CD4-positive, alpha-beta T cell treated with Interleukin-6 for 4 hours (primary cell): ENCODE results near the gene LRRC17.
"Not testable (repeated sequence)": the region's sequence is repeated elsewhere in the genome, so short reads cannot be mapped to it uniquely, and the experiment has no call there.

Experiments
- DNase-seq: peaks from one replicate; pipeline ENCODE4 v3.0.0-alpha.2; 2020; ENCODE audit warnings: mixed read lengths

The LRRC17 gene

DNA sequence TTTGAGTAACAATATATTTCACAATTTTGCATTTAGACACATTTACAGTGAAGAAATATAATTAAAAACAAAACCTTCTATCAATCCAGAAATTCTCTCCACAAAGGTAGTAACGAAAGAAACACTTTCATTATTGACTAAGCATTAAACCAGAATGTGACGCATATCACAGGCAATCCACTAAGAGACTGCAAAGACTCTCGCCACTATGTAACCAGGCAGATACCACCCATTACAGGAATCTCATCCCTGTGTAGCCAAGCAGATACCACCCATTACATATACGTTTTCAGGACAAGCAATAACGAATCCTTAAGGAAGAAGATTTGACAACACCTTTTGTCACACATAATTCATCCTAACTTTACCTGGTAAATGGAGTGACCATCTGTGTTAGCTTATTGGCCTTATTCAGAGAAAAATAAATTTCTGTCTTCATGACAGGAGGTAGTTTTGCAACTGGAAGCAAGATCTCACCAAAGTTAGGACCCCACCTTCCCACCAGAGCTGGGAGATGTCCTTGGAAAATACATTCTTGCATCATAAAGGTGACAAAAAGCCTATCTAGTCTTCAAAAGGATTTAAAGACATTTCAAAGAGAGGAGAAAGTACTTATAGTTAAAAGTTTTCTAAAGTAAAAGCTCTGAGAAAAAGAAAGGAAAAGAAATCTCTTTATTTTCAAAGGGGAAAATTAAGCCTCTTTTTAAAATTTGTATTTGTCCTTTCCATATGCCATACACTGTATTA lies 30.8 kb downstream of the LRRC17 start:
- no peak for DNase-seq

DNA sequence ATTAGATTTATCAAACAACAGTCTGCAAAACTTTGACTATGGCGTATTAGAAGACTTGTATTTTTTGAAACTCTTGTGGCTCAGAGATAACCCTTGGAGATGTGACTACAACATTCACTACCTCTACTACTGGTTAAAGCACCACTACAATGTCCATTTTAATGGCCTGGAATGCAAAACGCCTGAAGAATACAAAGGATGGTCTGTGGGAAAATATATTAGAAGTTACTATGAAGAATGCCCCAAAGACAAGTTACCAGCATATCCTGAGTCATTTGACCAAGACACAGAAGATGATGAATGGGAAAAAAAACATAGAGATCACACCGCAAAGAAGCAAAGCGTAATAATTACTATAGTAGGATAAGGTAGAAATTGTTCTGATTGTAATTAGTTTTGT lies 31.4 kb downstream of the LRRC17 start:
- DNase-seq, result no peak

DNA sequence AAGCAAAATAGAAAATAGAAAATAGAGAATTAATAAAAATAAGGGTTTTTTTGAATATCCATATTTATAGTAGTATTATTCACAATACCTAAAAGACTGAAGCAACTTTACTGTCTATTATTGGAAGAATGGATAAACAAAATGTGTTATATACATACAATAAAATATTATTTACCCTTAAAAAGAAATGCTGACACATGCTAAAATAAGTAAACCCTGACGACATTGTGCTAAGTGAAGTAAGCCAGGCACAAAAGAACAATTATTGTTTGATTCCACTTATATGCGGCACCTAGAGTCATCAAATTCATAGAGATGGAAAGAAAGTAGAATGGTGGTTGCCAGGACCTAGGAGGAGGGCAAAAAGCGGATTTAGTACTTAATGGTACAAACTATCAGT lies 39.0 kb downstream of the LRRC17 start:
- no peak for DNase-seq

DNA sequence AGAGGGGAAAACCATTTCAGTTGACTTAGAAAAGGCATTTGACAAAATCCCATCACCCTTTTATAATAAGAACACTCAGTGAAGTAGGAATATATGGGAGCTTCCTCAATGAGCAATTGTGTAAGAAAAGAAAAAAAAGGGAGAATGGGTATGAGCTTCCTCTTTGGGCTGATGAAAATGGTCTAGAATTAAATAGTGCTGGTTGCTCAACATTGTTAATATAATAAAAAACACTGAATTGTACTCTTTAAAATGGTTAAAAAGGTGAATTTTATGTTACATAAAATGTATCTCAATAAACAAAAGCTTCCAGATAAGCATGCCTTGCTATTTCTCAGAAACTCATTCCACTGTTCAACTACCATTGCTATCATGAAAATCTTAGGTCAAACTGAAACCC lies 40.6 kb downstream of the LRRC17 start:
- no peak for DNase-seq

DNA sequence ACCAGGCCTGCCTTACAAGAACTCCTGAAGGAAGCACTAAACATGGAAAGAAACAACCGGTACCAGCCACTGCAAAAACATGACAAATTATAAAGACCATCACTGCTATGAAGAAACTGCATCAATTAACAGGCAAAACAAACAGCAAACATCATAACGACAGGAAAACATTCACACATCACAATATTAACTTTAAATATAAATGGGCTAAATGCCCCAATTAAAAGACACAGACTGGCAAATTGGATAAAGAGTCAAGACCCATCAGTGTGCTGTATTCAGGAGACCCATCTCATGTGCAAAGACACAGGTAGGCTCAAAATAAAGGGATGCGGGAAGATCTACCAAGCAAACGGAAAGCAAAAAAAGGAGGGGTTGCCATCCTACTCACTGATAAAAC lies 41.6 kb downstream of the LRRC17 start:
- not testable (repeated sequence) for DNase-seq

DNA sequence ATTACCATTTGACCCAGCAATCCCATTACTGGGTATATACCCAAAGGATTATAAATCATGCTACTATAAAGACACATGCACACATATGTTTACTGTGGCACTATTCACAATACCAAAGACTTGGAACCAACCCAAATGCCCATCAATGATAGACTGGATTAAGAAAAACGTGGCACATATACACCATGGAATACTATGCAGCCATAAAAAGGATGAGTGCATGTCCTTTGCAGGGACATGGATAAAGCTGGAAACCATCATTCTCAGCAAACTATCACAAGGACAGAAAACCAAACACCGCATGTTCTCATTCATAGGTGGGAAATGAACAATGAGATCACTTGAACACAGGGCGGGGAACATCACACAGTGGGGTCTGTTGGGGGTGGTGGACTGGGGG lies 45.2 kb downstream of the LRRC17 start:
- DNase-seq, result not testable (repeated sequence)

DNA sequence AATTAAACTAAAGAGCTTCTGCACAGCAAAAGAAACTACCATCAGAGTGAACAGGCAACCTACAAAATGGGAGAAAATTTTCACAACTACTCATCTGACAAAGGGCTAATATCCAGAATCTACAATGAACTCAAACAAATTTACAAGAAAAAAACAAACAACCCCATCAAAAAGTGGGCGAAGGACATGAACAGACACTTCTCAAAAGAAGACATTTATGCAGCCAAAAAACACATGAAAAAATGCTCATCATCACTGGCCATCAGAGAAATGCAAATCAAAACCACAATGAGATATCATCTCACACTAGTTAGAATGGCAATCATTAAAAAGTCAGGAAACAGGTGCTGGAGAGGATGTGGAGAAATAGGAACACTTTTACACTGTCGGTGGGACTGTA lies 49.2 kb downstream of the LRRC17 start:
- DNase-seq, result not testable (repeated sequence)

DNA sequence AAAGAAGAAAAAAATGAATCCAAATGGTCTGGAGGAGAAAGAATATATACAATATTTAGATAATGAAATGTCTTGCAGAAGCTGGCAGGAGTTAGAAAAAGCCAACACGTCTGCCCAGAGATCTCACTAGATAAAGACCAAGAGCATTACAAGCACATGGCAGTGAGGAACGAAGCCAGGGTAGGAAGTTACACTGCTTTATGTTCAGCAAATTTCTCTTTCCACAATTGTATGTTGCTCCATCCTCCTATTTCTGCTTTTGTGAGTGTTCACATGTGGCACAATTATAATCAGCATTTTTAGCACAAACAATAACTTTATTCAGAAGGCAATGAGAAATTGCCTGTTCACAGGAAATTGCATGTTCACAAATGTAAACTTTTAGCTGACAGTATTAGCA lies 53.7 kb downstream of the LRRC17 start:
- DNase-seq, result no peak

DNA sequence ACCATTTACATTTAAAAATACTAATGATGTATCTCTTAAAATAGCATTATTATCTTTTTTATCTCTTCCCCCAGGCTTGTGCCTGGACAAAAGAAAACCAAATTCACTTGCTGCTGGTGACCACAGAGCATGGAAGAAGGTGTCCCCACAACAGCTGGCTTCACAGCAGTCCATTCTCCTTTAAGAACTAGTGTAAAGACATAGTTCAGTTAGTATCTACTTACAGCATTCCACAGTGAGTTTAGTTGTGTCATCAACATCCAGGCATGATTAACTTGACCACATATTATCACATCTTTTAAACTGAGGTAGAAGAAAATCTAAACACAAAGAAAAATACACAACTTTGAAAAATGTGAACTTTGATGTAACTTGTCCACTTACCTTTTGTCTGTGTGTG lies 55.0 kb downstream of the LRRC17 start:
- DNase-seq, result no peak

DNA sequence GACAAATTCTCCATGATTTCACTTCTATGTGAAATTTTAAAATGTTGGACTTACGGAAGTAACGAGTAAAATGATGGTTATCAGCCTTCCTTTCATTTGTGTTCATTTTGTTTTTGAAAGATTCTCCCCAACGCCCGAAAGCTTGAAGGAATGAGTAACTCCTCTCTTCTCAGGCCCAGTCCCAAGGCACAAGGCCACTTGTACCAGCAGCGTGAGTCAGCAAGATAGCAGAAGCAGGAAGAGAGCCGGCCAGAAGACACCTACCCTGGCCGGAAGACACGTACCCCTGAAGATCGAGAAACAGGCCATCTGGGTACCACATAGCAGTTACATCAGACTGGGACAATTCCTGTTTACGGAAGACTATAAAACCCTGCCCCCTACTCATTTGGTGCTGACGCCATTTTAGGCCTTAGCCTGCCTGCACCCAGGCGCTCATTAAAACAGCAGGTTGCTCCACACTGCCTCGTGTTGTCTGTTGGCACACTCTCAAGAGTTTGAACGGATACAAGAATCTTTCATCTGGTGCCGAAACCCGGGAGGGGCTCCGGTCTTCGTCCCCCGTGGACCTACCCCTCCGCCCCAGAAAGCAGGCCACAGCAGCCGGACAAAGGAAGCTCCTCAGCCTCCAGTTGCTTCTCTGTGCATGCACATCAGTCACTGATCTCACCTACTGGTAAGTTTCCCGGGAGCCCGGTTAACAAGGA lies 60.4 kb downstream of the LRRC17 start:
- no peak for DNase-seq

DNA sequence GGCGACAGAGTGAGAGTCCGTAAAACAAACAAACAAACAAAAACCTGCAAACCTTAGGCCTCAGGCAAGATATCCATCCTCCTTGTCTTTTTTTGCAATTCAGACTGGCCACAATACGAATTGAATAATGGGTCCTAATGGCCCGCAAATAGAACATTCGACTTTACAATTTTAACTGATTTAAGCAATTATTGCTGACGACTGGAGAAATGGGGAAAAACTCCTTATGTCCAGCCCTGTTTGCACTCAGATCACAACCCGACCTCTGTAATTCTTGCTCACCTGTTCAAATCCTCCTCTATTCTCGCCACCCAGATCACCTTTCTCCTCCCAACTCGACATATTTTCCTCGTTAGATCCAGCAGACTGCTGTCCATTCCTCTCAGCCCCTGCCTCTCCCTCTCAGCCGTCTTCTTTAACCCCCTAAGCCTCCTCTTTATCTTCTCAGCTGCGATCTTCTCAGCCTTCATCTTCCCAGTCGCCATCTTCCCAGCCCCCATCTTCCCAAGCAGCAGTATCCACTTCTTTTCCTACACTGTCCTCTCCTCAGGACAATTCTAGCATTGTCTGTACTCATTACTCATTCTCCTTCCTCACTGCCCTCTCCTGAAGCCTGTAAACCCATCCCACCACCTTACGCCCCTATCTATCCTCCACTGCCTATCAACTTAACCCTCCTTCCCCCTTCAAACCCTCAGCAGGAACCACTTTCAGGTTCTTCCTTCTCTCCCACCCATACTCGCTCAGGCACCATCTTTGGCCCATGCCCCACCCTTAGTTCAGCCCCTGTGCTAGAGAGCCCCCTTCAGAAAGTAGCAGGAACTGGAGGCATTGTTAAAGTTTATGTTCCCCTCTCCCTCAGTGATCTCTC lies 61.8 kb downstream of the LRRC17 start:
- DNase-seq, result no peak

DNA sequence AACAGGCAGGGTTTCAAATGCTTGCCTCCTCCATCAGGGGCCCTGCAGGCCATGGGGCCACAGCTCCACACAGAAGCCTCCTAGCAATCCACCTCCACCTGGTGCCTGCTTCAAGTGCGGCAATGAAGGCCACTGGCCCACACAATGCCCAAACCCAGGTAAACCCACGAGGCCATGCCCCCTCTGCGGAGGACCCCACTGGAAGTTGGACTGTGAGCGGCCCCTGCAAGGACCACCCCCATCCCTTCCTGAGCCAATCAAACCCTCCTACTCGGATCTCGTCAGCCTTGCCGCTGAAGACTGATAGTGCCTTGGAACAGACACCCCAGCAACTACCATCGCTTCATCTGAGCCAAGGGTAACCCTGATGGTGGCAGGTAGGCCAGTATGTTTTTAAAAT lies 63.1 kb downstream of the LRRC17 start:
- no peak for DNase-seq

DNA sequence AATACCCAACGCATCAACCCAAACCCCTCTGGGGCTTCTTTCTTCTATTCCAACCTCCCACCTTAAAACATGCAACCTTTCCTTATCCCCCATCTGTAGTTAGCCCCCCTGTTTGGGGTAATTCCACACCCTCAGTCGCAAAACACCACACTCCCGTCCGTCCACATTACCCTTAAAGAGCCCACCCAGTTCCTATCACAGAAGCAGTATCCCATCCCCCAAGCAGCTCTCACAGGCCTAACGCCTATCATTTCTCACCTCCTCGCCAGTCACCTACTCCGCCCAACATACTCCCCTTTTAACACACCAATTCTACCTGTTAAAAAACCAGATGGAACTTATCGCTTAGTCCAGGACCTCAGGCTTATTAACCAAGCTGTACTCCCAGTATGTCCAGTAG lies 63.7 kb downstream of the LRRC17 start:
- DNase-seq, result no peak

DNA sequence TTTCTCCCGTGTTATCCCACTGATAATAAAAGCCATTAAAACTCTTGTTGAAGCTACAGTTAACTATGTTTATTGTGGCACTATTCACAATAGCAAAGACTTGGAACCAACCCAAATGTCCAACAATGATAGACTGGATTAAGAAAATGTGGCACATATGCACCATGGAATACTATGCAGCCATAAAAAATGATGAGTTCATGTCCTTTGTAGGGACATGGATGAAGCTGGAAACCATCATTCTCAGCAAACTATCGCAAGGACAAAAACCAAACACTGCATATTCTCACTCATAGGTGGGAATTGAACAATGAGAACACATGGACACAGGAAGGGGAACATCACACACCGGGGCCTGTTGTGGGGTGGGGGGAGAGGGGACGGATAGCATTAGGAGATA lies 64.8 kb downstream of the LRRC17 start:
- DNase-seq, result not testable (repeated sequence)

DNA sequence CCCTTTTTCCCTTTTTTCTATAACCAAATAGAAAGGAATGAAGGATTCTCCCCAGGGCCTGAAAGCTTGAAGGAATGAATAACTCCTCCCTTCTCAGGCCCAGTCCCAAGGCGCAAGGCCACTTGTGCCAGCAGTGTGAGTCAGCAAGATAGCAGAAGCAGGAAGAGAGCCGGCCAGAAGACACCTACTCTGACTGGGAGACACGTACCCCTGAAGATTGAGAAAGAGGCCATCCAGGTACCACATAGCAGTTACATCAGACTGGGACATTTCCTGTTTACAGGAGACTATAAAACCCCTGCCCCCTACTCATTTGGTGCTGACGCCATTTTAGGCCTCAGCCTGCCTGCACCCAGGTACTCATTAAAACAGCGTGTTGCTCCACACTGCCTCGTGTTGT lies 65.5 kb downstream of the LRRC17 start:
- DNase-seq, result no peak

DNA sequence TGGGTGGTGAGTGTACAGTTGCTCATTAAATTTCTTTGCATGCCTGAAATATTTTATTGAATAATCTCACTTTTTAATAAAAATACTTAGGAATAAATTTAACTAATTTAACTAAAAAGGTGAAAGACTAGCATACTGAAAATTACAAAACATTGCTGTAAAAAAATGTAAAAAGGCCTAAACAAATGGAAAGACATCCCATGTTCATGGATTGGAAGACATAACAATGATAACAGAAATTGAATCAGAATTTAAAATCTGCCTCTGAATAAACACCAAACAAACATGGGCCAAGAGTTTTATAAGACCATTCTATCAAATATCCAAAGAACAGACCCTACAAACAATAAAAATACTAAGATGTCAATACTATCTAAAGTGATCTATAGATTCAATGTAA lies 66.9 kb downstream of the LRRC17 start:
- no peak for DNase-seq

DNA sequence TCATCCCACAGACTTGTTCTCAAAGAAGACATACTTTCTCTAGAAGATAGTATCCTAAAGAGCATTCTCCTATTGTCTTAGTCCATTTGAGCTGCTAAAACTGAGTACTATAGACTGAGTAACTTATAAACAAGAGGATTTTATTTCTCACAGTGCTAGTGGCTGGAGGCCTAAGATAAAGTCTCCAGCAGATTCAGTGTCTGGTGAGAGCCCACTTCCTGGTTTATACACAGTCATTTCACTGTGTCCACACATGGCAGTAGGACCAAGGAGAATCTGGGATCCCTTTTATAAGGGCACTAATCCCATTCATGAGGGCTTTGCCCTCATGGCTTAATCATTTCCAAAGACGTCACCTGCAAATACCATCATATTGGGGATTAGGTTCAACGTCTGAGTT lies 68.7 kb downstream of the LRRC17 start:
- no peak for DNase-seq

DNA sequence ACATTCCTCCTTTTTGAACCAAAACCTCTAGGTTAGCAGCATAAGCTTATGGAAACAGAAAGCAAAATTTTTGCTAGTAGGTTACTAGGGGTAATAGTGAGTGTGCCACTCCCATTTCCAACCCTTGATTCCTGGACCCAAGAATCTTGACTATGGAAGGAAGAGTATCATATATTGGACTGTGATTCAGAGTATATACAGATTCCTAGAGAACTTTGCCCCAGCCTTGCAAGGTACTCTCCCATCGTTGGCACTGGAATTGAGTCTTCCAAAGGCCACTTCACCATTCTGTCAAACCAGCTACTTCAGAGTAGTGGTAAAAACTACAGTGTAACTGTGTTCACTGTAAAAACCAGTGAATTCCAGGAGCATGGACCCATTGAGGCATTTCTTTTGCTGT lies 69.4 kb downstream of the LRRC17 start:
- DNase-seq, result no peak

DNA sequence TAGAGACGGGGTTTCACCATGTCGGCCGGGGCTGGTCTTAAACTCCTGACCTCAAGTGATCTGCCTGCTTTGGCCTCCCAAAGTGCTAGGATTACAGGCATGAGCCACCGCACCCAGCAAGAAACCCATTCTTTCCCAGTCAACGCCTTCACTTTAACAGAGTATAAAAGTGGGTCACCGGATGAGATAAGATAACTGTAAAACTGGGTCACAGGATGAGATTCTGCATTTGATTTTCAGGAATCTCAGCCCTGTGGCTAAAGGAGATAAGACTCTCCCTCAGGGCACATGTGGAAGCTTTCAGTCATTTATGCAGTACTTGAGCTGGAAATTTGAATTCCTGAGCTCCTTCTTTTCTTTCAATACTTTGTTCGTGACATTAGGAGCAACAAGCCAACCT lies 70.8 kb downstream of the LRRC17 start:
- DNase-seq, result no peak

DNA sequence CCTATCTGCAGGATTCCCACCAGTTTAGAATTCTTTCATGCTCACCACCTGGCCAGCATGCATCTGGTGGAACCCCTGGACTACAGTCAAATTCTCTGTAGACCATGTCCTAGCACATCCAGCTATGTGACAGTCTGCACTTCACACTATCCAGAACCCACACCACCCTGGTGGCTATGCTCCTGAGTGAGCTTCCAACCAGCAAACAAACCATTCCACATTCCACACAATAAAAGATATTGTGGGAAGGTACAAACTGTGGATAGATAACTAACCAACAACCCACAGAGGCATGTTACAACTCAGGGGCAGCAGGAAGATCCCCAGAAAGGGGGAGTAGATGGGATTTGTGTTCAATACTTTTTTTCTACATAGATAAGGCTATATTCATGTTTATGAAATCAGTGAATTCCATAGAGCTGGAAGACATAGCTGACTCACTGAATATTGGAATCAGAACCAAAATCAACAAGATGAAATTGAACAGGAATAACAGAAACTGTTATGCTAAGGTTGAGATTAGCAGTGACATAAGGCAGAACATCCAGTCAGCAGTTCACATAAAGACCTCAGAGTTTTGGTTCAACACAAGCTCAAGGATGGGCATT lies 72.5 kb downstream of the LRRC17 start:
- no peak for DNase-seq

DNA sequence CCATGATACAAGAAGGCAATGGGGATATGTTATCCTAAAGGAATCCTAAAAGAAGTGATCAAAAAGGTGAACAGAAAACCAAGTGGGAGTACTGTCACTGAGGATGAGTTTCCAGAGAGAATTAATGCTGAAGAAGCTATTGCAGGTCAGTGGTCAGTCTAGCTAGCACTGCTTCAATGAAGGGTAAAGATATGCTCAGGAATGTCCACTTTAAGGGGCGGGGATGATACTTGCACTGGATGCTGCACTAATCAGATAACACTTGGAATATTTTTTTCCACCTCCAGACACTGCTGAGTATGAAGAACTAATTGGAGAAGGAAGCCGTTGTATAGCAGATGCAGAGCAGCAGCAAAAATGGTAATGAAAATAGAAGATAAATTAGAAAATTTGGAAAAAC lies 75.3 kb downstream of the LRRC17 start:
- no peak for DNase-seq

DNA sequence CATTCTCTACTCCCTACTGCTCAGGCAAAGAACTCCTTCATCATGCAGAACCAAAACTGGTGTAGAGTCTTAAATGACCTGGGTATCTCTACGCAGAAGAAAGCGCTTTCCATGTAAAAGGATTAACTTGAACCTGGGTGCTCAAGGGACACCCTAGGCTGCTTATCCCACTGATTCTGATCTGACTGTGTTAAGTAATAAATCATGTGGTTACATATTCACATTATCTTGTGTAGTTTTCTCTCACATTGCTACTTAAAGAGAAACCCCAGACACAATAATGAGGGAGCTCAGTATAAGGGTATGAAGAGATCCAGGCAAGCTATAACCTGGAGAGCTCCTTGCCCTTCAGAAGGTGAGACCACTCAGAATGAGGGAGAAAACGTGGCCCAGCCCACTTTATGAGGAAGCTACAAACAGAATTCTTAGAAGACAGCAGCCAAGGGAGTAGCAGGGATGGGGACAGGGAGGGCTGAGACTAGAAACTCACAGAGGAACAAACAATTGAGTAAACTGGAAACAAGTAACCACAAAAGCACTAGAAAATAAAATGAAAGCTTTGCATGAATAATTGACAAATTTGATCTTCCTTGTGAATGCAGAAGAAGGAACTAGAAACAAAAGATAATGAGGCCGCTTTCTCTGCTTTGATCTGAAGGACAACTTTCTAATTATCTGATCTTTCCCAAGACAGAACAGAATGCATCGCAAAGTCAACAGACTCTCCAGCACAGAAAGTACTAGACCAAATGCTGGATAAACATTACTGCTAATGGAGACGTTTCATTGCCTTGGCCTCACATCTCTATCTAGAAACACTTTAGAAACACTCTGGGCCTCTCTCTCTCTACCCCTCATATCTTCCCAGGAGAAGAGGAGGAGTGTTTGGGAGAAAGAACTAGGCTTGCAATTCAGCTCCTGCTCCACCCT lies 76.1 kb downstream of the LRRC17 start:
- no peak for DNase-seq
